Stomach (tissue), 4 donors: ENCODE data around the gene ITGA6.

Experiments used
- POLR2A ChIP-seq, 4 donors: fragments of 450-650 bp; IDR thresholded peaks; one replicate each; pipeline ENCODE4 v1.6.1; 2016; ENCODE audit warnings: antibody characterized with exemption in 4 of 4, control low read depth in 2 of 4, mild to moderate bottlenecking in 1 of 4, moderate library complexity in 1 of 4
- TF ChIP-seq, protein P1 (sequence below), 7 experiments: fragments of 450-650 bp in 4 of 7; fragments of 200-600 bp in 3 of 7; sonication (generic) in 3 of 7; IDR thresholded peaks; one replicate each; pipeline ENCODE4 v1.5.1; 2016 to 2019; ENCODE audit warnings: antibody characterized with exemption in 7 of 7, control low read depth in 2 of 7, mild to moderate bottlenecking in 1 of 7

GRCh38 chr2:172549131-172549530 is 121.7 kb downstream of the ITGA6 start:
- TF ChIP-seq, protein P1, sequence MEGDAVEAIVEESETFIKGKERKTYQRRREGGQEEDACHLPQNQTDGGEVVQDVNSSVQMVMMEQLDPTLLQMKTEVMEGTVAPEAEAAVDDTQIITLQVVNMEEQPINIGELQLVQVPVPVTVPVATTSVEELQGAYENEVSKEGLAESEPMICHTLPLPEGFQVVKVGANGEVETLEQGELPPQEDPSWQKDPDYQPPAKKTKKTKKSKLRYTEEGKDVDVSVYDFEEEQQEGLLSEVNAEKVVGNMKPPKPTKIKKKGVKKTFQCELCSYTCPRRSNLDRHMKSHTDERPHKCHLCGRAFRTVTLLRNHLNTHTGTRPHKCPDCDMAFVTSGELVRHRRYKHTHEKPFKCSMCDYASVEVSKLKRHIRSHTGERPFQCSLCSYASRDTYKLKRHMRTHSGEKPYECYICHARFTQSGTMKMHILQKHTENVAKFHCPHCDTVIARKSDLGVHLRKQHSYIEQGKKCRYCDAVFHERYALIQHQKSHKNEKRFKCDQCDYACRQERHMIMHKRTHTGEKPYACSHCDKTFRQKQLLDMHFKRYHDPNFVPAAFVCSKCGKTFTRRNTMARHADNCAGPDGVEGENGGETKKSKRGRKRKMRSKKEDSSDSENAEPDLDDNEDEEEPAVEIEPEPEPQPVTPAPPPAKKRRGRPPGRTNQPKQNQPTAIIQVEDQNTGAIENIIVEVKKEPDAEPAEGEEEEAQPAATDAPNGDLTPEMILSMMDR (IDR thresholded peaks at IDR 0.05), result no peak
- TF ChIP-seq POLR2A (IDR thresholded peaks at IDR 0.05), result no peak
